Putamen (tissue), 1 donor: Measurements from ENCODE around the gene CADPS2.
"Not testable (repeated sequence)": the region's sequence is repeated elsewhere in the genome, so short reads cannot be mapped to it uniquely, and the experiment has no call there.

Experiments used
- DNase-seq: peaks from one replicate; pipeline ENCODE4 v3.0.0-alpha.2; 2016; ENCODE audit warnings: low spot score

CADPS2 gene

DNA sequence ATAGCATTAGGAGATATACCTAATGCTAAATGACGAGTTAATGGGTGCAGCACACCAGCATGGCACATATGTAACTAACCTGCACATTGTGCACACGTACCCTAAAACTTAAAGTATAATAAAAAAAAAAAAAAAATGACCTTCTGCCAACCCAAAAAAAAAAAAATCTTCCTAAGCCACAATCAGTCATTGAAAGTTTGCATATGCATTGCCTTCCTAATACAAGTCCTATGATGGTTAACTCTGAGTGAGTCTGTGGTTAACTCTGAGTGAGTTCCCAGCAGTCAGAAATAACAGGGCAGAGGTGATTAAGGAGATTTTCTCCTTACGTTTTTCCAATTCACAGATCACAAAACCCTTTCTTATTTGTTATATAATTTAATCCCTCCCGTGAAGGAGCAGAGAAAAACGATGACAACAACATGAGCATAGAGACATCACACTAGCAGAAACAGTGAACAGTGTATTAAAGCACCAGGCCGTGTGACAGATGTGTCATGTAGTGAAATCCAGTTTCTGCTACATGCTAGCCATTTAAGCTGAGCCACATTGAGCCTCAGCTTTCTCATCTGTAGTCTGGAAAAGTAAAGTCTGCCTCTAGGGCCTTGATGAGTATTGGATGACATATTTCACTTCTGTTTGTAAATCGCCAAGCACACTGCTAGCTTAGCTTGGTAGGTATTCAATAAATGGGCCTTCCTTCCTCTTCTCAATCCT, 176.2 kb downstream of the CADPS2 start:
- DNase-seq, result no peak

DNA sequence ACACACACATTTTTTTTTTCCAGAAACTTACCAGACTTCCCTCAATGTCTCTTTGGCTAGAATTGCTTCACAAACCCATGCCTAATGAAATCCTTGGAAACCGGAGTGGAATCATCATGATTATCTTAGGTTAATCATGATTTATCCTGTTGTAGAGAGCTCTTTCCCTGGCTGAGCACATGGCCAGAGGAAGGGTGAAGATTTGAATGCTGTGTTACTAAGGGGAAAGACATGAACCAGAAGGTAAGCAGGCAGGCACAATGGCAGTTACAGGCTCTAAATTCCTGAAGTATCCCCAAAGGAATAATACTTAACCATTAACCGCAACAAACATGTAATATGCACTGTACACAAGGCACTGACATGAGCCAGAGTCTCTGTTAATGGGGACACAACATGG, 179.4 kb downstream of the CADPS2 start:
- DNase-seq, result no peak

DNA sequence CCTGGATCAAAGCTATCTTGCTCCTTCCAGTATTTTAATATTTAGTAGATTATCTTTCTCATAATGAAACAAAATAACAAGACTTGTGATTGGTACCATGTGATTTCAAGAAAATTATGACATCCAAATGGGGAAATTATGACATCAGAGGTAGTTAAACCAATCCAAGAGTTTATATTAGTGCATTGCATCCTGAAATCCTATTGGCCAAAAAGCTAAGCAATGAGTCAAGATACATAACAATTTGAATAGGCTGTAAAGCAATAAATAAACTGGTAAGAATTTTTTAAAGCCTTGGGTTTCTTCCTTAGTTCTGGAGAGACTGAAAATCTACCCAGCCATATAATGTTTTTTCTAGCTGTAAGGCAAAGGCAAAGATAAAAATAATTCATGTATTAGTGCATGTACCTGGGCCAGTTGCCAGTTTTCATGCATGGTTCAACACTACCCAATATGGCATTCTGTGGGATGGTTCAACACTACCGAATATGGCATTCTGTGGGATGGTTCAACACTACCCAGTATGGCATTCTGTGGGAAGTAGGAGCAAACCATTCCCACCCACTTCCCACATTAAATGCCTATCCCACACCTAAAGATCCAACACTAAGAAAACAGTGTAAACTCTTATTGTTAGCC, 183.3 kb downstream of the CADPS2 start, which contains the start of gene RNF148:
Gene RNF148 (minus strand): TSS at position 51 of the 639 bp plus-strand sequence. CDS start 172 bp downstream, outside the sequence.
- no peak for DNase-seq

DNA sequence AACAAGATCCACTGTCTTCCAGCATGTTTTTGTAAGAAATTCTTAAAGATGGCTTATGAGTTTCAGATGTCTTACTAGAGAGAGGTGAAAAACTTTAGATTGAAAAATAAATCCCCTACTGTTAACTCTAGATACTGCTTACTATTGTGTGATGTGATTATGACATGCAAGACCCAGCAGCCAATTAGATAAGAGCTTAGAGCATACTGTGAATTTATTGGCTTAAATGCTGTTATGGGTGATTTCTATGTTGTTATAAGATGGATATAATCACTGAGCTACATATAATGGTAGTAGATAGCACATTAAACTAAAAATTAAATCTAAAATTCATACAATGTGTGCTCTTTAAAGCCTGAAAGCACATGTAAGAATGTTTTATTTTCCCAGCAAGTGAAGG, 187.2 kb downstream of the CADPS2 start, which contains the start of gene RNF133:
Gene RNF133 (minus strand): TSS at position 101 of the 400 bp plus-strand sequence. CDS start 199 bp downstream, outside the sequence.
- no peak for DNase-seq

DNA sequence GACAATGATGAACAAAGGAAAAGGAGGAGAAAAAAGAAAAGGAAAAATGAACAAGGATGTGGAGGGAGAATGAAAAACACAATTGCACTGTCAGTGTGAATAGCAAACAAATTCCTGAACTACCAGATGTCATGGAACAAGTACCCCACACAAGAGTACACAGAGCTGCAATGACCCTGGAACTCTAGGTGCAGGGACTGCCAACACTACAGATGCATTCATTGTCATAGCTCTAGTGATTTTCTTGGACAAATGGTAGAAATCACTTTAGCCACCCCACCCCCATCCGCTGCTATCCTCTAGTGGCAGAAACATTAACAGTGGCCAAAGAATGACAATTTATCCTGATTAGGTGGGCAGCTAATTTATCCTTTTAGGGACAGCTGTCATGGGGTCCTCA, 190.4 kb downstream of the CADPS2 start:
- no peak for DNase-seq

DNA sequence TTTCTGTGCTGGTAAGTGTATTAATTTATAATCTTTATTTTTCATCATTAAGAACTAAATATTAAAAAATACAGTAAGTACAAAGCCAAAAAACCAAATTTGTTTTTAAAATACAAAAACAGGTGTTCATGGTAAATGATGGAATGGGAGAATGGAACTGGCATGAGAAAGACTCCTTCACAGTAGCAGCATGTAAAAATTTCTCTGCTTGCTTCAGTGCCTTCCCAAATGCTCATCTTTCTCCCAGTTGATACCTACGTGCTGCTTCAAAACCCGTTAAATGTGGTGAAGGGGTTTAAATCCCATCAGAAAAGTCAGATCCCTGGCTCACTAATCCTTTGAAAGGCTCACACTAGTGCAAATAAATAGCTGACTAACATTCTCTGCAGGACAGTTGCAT, 191.6 kb downstream of the CADPS2 start:
- DNase-seq, result no peak

DNA sequence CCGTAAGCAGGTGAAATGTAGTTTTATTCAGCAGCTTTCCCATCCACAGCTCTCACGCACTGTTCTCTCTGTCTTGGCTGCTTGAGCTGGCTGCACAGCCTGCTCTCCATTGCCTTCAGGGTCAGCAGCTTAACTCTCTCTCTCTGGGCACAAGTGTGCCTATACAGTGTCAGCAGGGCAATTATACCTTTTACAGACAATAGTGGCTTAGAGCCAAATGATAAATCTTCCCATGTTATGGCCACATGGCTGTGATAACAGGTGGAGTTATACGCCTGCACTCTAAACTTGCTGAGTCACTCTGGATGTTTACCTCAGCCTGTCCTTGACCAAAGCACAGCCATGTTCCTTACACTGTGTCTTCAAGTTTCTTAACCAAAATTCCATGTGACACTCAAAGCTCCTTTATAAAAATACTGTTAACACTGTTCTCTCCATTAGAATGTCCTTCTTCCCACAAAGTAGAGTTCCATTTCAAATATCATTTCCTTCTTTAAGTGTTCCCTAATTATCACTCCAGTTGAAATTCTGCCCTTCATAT, 193.4 kb downstream of the CADPS2 start:
- DNase-seq, result no peak

DNA sequence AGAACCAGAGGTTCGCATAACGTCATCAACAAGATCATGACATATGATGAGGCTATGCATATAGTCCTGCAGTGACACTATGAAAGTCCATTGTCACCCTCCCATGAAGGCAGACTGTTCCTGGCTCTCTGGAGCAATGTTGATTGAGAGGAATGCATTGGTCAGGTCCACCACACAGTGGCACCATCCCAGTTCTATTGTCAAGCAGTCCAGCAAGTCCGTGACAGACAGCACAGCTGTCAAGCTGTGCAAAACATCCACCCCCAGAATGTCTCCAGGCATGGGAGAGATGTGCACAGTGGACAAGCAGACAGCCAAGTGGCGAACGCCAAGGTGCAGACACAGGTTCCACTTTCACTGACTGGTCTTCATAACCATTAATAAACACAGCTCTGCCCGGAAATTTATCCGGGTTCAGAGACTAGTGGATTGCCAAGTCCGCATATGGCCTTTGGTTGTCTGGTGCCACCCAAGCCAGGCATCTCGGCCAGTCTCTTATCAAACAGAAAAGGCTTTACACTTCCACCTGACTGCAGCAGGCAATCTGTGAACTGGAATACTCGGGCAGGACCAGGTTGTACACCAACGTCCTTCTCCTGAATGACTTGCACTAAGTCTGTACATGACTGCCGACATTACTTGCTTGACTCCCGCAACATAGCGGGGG, 194.6 kb downstream of the CADPS2 start:
- no peak for DNase-seq

DNA sequence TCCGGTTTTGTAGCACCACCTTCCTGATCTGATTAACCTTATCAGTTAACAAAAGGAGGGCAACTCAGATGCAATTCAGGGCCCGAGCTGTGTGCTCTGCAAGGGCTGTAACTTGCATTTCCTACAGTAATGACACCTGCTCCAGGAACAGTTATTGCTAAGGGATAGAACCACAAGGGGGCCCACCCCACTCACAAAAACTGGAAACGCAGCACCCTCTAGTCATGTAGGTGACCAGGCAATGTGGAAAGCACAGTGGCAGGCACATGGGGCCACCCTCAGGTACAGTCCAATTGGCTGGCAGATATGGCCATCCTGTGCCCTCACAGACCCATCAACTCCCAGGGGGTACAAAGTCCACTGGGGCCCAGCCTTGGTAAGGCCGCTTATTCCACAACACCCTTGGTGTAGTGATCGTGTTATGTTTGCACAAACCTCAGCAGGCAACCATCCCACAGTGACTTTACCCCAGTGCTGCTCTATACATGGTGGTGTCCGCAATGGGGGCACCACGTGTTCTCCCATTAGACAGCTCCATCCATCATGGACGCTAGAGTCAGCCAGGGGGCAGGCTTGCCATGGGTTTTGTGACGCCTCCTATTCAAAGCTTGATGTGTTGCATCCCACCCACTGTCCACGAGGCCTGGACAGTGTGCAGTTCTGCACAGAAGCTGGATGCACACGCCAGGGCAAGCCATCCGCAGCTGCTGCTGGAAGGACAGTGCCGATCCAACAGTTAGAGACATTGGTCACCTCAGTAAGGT, 196.7 kb downstream of the CADPS2 start:
- no peak for DNase-seq

DNA sequence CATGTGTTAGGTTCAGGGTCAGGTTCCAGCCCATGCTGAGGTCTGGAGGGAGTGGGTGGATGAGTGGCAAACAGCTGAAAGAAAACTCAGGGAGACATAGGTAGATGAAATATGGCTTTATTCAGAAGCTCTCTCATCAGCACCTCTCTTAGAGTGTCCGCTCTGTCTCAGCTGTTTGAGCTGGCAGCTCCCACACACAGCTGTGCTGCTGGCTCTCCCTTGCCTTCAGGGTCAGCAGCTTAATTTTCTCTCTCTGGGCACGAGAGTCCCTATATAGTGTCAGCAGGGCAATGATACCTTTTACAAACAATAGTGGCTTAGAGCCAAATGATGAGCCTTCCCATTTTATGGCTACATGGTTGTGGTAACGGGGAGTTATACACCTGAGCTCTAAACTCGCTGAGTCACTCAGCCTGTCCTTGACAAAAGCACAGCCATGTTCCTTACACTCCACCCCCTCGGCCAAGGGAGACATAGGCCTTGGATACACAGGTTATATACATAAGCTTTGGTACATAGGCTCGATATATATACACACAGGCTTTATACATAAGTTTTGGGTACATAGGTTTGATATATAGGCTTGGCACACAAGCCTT, 197.8 kb downstream of the CADPS2 start:
- DNase-seq, result no peak

DNA sequence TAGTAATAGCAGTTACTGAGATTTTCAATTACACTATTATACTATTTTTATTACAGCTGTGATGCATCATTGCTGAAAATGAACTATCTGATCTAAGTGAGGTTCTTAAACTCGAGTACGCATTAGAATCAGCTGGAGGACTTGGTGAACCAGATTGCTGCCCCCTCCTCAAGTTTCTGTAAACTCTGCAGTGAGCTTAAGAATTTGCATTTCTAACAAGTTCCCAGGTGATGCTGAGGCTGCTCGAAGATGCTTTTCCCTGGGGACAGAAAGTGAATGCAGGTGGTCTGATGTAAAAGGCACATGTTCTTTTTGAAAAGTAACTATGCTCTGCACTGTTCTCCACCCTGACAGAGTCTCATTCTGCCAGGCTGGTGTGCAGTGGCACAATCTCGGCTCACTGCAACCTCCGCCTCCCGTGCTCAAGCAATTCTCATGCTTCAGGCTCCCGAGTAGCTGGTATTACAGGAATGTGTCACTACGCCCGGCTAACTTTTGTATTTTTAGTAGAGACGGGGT, 199.8 kb downstream of the CADPS2 start:
- no peak for DNase-seq

DNA sequence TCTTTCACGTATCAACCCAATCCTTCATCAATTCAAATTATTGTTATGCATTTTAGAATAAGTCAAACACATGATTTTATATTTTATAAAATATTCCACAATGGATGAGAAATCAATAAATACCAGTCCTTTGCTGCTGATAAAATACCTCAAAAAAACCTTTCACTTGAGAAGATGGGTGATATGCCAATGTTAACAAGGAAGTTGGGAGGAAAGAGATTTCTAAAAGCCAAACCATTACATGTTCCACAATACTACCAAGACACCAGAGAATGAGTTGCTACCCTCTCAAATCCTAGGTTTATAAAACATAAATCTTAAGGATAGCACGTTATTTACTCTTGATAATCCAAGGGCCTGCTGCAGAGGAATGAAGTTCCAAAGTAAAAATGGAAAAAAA, 201.8 kb downstream of the CADPS2 start:
- DNase-seq, result no peak

DNA sequence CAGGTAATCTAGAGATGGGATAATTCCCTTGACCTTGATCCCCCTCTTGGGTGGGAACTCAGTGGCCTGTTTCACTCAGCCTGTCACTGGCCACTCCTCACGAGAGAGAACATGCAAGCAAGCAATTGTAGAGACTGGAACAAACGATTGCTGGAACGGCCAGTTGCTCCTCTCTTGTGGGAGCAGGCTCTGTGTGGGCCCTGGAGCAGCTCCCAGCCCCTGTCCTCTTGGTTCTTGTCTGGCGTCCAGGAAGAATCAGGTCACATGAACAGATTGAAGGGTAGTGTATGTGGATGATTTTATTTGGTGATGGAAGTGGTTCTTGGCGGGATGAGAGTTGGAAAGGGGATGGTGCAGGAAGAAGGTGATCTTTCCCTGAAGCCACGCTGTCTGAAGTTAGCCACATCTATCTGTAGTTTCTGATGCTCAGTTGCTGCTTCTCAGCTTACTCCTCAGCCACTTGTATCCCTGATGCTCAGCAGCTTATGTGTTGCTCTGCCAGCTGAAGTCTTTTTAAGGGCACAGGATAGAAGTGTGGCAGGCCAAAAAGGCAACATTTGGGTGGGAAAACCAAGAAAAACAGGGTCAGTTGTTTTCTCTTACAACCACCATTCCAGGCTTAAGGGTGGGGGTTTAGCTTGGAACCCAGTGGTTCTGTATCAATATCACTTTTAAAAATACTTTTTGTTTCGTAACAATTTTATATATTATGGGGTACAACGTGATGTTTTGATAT, 203.3 kb downstream of the CADPS2 start:
- DNase-seq, result no peak

DNA sequence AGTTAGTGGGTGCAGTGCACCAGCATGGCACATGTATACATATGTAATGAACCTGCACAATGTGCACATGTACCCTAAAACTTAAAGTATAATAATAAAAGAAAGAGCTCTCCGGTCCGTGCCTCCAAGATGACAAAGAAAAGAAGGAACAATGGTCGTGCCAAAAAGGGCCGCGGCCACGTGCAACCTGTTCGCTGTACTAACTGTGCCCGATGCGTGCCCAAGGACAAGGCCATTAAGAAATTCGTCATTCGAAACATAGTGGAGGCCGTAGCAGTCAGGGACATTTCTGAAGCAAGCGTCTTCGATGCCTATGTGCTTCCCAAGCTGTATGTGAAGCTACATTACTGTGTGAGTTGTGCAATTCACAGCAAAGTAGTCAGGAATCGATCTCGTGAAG, 205.1 kb downstream of the CADPS2 start:
- DNase-seq, result not testable (repeated sequence)

DNA sequence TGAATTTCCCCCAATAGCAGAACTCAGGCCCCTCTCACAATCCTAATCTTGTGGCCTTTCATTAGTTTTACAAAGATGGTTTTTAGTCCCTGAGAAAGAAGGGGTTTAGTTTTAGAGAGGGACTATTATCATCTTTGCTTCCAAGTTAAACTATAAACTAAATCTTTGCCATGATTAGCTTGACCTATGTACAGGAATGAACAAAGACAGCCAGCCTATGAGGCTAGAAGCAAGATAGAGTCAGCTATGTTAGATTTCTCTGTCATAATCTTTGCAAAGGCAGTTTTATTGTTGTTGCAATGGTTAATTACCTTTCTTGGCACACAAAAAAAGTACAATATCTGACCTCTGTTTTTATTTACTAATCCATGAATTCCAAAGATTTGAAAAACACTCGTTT, 206.4 kb downstream of the CADPS2 start:
- no peak for DNase-seq

DNA sequence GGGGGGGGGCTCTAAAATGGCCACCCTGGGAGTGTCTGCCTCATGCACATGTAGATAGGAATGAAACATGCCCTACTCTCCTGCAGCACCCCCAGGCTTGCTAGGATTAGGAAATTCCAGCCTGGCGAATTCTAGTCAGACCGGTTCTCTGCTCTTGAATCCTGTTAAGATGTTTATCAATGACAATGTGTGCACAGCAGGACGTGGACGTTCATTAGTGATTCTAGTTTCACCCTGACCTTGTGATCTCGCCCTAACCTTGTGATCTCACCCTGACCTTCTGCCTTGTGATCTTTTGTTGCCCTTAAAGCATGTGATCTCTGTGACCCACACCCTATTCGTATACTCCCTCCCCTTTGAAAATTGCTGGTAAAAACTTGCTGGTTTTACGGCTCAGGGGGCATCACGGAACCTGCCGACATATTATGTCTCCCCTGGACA, 207.0 kb downstream of the CADPS2 start:
- DNase-seq, result not testable (repeated sequence)

DNA sequence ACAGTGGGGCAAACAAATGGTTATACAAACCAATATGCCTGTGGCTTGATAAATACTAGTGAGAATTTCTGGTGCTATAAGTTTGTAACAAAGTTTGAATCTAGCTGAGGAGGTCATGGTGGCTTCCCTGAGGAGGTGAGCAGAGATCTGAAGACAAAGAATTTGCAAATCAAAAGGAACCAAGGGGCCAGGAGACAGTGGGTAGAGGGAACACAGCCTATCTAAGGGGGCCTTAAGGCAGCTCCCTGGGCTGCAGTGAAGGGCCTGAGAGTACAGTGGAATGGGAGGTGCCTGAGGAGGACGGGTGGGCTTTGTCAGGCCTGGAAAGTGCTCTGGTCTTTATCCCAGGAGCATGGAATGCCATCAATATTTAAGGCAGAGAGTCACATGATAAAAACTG, 209.1 kb downstream of the CADPS2 start:
- no peak for DNase-seq

DNA sequence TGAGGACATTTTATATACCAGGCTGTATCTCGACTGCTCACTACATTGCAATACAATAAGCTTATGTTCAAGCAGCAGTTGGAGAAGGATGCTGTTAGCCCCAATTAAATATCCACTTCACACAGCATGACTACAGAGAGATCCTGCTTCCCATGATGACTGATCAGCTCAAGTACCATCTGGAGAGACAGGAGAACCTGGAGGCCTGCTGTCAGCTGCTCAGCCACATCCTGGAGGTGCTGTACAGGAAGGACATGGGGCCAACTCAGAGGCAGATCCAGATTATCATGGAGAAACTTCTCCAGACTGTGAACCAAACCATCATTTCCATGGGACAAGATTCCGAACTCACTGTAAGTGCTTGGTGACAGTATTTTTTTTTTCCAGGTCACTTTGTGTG, 209.8 kb downstream of the CADPS2 start:
- DNase-seq, result no peak

DNA sequence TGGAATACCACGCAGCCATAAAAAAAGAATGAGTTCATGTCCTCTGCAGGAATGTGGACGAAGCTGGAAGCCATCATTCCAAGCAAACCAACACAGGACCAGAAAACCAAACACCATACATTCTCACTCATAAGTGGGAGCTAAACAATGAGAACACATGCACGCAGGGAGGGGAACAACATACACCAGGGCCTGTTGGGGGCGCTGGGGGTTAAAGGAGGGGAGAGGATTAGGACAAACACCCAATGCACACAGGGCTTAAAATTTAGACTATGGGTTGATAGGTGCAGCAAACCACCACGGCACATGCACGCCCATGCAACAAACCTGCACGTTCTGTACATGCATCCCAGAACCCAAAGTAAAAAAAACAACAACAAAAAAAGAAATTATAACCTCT, 210.6 kb downstream of the CADPS2 start:
- DNase-seq, result no peak

DNA sequence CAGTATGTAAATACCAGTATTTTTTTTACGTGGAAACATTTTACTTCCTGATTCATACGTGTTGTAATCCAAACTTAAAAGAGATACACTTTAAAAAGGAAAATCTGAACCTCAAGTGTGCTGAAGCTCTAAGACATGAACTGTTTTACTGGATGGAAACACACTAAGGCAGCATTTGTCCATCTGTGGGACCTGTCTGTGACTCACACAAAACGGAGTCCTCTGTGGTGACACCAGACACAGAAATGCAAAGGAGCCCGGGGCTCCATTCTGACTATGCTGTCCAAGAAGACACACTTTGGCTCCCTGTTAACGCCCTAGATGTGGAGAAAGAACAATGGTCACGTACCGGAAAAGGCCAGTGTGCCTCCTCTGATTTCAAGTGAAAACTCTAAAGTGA, 211.2 kb downstream of the CADPS2 start:
- no peak for DNase-seq

DNA sequence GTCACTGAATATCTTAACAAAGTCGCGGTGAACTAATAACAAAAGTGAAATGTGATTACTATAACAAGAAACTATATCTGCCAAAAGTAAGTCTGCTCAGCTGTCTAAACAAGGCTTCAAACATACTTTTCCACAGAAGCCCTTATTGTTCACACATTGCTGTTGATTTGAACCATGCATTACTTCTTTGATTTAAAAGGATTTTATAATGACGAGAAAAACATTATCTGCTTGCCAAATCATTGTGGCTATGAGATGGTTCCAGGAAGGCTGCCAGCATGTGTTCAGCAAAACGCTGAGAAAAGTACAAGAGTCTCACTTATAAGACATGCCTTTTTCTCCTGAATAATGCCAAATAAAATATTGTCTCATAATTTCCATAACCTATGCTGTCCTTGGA, 211.8 kb downstream of the CADPS2 start:
- DNase-seq, result no peak
